Fibroblast of skin of left biceps (primary cell): ENCODE results near the gene SLTM.
"Not testable (repeated sequence)": the region's sequence is repeated elsewhere in the genome, so short reads cannot be mapped to it uniquely, and the experiment has no call there.

ENCODE experiments used
- DNase-seq, 2 experiments: peaks; one replicate each; pipeline ENCODE4 v3.0.0-alpha.2; 2013; ENCODE audit warnings: low read depth in 2 of 2

The SLTM gene

DNA sequence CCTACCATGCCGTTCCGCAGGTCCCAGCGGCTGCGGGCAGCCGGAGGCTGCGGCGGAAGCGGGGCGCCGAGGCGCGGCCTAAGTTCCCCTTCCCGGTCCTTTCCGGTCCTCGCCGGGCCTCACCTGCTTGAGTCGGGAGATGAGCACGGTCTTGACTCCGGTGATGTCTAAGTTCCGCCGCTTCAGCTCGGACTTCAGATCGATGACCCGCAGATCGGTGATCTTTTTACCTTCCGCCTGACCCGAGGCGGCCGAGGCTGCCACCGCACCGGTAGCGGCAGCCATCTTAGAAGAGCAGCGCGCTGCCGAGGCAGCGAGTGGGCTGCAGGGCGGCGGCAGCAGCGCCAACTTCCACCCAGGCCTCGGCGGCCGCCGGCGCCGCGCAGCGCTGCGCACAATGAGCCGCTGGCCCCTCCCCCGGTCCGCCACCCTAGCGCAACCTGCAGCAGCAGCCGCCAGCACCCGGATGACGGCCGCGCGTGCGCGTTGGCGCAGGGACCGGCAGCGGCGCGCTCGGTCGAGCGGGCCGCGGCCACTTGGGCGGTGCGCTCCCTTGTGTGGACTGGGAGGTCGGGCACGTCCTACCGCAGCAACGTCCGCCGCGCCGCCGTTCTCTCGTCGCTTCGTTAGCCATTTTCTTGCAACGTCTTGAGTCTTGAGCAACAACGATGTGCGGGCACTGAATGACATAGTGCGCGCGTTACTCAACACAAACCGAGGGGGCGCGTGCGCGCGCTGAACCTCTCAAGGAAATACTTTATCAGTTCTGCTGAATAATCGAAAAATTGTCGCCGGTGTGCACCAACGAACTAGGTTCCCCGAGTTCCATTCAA is at the start of gene SLTM:
TSS of gene SLTM (minus strand) at position 399 of the 833 bp plus-strand sequence. CDS start at position 285, 114 bp downstream.
- DNase-seq, result peak; percentile 85 to 89

DNA sequence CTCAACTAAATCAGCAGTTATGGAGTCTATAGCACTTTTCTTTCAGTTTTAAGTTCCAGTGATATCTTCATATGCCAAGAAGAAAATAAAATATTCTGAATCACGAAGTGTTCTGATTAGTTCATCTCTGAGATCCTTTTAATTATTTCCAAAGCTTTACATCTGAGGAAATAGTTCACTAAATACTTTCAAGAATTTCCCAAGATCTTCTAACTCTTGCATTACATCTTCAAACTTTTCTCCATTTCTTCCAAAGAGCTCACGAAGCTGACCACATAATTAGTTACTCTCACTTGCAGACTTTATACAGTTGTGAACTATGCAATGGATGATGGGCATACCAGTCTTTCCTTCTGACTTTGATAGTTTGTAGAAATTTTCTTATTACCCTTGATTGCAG is 49.8 kb upstream of the SLTM start:
- no peak for DNase-seq

DNA sequence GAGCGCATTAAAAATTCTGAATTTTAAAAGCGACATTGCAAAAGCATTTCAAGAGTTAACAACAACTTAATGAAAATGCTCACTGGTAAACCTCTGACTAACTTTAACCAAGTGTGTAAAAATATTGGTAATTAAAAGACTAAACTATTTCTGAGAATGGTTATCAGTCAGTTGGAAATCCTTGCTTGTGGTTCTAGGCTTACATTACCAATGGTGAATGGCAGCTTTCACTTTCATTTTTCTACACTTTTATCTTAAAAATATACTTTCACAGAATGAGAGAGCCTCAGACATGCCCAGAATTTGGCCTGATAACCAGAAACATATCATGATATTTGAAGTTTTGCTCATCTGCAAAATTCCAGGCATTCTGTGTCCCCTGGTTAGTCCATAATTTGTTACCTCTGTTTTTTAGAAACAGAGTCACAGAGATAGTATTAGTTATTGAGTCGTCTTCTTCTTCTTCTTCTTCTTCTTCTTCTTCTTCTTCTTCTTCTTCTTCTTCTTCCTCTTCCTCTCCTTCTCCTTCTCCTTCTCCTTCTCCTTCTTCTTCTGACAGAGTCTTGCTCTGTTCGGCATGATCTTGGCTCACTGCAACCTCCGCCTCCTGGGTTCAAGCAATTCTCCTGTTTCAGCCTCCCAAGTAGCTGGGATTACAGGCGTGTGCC is 48.5 kb upstream of the SLTM start:
- DNase-seq, result no peak

DNA sequence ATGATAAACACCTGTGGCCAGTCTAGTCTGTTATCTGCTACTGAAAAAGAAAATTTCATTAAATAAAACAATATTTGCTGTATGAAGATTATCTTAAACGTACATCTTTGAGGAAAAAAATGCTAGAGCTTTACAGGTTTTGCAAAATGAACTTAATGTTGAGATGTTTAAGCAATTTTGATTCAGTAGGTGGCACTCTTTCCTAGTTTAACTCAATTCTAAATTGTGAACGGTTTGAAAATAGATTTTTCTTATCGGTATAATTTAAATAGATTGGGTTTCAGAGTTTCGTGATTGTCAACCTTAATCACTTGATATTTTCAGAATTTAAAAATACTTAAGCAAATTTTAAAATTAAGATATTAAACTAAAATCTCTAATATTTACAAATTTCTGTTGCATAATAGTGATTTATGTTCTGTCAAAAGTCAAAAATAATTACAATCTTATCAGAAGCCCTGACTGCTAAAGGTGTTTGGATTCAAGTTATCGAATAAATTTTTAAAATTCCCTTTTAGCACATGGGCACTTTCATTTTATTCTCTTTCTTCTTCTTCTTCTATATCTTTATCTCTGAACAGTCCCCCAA is 47.0 kb upstream of the SLTM start:
- DNase-seq, result no peak

DNA sequence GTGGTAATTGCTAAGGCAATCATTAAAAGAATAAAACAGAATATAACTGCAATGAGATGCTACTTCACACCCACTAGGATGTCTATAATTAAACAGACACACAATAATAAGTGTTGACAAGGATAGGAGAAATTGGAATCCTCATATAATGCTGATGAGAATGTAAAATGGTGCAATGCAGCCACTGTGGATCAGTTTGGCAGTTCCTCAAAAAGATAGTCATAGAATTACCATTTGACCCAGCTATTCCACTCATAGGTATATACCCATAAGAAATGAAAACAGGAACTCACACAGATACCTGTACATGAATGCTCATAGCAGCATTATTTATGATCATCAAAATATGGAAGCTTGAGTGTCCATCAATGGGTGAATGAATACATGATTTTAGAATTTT is 44.4 kb upstream of the SLTM start:
- DNase-seq, result no peak

DNA sequence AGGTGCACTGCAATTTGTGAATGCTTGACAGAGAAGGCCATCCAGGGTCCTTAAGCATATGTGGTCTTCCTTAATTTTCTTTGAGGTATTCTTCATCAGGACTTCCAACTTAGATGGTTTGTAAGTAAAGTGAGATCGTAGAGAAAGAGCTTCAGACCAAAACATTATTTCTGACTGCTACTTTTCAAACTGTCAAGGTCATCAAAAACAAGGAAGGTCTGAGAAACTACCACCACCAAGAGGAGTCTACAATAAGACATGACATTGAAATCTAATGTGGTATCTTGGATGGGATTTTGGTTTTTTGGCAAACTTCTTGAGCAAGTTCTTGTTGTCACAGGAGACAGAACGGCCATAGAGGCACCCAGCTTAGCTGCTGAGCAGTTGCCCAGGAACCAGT is 34.0 kb upstream of the SLTM start:
- DNase-seq, result no peak

DNA sequence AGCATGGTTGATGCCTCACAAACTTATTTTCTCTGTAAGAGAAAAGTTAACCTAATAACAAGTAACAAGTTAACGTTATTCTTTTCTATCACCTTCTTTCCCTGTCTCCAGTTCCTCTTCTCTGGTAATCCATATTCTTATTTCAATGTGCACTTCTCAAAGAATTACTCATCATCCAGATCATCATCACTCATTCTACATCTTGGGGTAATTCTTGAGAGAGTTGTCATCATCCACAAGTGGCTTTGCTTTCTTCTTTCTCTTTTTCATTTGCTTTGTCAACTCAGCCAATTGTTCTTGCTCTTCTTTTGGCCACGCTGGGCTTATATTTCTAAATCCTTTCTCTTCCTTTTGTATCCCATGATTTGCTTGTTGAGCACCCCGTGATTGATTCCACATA is 33.2 kb upstream of the SLTM start:
- no peak for DNase-seq

DNA sequence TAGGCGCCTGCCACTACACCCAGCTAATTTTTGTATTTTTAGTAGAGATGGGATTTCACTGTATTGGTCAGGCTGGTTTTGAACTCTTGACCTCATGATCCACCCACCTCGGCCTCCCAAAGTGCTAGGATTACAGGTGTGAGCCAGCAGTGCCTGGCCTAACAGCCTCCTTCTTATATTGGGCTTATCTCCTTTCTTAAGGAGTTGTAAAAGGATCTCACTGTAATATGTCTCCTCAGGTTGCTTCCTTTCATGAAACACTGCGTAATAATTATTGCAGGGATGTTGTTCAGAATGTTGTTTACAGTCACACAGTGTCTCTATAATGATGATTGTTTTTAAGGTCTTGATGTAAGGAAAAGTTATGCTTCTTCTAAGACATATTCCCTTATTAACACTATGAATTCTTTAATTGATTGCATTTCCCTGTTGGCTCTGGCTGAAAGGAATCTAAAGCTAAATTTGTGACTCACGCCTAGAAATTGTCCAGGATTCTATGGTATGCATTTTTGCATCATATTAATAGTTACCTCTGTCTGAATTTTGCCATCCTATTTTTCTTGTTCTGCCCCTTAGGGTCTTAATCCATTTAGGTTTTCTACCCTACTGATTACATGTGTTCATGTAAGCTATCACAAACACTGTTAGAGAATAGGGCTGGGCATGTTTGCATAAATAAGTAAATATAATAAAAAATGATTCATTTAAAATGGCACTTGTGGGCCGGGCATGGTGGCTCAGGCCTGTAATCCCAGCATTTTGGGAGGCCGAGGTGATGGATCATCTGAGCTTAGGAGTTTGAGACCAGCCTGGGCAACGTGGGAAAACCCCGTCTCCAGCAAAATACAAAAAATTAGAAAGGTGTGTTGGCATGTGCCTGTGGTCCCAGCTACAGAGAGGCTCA is 29.4 kb upstream of the SLTM start:
- DNase-seq, result no peak

DNA sequence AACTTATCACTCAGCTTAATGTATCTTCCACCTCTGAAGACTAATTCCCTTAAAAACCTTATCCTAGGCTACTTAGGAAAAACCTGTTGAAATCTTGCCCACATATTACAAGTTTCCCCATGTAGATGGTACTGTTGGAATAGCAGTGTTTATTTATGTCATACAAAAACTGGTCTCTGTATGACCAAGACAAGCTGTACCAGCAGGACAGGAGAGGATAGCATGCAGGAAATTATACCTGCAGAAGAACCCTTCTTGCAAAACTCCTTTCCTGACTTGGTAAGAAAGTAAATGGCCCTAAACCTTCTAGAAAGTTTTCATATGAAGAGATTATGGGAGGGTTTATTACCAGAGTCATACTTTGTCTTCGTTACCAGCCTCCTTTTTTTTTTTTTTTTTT is 28.7 kb upstream of the SLTM start:
- DNase-seq, result no peak

DNA sequence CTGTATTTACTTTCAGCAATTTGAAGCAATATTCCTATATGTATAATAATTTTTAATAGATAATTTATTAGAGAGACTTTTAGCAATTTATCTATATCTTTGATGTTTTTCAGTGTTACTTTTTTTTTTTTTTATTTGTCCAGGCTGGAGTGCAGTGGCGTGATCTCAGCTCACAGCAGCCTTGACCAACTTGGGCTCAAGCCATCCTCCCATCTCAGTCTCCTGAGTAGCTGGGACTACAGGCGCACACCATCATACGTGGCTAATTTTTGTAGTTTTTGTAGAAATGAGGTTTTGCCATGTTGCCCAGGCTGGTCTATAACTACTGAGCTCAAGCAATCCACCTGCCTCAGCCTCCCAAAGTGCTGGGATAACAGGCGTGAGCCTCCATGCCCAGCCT is 25.3 kb upstream of the SLTM start:
- DNase-seq, result no peak

DNA sequence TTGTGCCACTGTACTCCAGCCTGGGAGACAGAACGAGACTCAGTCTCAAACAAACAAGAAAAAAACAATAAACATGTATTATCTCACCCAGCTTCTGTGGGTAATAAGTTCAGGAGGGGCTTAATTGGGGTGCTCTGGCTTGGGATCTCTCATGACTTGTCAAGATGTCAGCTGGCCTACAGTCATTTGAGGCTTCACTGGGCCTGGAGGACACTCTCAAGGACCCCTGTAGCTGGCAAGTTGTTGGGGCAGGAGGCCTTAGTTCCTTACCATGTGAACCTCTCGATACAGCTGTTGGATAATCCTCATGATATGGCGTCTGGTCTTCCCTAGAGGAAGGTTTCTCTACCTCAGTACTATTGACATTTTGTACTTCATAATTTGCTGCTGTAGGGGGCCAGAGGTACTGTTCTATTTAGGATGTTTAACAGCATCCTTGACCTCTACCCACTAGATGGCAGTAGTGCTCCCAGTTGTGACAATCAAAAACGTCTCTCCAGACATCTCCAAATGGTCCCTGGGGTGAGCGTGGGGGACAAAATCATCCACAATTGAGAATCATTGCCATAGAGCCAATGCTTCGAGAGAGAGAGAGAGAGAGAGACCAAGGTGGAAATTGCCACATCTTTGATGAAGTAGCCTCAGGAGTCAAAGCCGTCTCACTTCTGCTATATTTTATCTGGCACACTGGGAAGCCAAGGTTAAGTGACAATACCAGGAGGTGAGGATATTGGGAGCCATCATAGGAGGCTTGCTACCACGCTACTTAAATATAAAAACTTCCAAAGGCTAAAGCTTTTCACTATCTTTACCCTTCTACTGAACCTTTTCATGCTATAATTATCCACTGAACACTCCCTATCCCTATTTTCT is 23.9 kb upstream of the SLTM start:
- DNase-seq, result no peak

DNA sequence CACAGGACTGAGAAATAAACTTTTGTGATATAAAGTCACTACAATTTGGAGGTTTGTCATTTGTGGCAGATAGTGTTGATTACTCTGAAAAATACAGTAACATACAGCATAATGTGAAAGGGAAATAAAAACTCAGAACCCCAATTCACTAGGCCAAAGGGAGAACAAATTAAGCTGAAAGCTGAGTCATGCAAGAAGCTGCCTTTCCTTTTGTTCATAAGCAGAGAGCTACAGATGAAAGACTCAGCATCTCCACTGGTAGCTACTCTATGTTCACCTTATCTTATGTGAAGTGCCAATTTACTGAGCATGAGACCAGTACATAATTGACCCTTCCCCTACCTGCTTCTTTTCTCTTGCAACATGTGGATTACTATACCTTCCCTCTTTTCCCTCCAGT is 19.3 kb upstream of the SLTM start:
- DNase-seq, result no peak

DNA sequence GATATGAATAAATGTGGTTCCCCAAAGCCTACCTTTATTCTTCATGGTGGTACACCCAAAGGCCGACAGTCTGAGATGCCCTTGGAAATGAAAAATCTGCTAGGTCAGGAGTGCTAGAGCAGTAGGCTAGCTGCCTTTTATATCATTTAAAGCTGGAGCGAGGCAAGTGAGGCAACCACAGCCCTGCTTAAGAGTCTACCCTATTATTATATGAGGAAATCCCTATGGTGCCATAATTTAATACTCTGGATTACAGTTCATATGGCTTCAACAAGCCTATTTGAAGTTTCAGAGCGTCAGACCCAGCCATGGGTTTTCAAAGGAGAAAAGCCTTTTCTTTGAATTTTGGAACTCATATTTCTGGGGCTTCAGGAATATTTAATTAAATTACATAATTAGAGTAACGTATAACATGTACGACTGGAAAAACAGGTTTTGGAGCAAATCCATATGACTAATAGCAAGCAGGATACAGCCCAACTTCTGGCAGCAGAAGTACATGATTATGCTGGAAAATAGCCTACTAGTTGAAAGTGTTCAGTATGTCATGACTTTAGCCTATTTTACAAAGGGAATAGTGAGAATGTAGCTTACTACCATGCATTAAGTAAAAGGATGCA is 18.0 kb upstream of the SLTM start:
- DNase-seq, result peak; percentile 40 to 49

DNA sequence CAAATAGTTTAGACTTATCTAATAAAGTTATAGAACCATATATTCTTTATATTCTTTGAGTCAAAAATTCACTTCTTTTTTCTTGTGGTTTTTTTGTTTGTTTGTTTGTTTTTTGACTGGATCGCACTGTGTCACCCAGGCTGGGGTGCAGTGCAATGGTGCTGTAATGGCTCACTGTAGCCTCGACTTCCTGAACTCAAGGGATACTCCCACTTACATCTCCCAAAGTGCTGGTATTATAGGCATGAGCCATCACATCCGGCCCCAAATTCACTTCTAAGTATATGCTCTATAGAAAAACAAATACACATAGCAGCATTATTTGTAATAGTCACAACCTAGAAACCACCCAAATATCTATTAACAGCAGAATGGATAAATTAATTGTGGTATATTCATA is 13.7 kb upstream of the SLTM start:
- no peak for DNase-seq

DNA sequence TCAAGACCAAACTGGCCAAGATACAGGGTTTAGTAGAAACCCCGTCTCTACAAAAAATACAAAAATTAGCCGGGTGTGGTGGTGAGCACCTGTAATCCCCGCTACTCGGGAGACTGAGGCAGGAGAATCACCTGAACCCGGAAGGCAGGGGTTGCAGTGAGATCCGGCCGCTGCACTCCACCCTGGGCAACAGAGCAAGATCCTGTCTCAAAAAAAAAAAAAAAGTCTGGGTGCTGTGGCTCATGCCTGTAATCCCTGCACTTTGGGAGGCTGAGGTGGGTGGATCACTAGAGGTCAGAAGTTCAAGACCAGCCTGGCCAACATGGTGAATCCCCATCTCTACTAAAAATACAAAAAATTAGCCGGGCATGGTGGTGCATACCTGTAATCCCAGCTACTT is 1.5 kb upstream of the SLTM start:
- not testable (repeated sequence) for DNase-seq

DNA sequence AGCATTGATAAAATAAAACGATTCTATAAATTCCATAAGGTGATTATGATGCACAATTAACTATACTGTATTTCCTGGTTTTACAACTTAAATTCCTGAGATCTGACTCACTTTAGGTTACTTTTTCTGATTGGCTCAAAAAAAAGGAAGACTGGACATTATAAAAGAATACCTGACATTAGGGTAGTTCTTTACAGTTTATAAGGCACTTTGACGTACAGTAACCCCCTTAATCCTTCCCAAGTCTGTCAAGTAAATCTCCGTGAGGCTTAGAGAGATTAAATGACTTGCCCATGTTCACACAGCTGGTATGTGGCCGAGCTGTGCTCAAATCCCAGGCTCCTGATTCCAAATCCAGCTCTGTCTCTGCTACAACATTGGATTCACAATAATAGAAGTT is 1.0 kb upstream of the SLTM start:
- DNase-seq, result no peak

DNA sequence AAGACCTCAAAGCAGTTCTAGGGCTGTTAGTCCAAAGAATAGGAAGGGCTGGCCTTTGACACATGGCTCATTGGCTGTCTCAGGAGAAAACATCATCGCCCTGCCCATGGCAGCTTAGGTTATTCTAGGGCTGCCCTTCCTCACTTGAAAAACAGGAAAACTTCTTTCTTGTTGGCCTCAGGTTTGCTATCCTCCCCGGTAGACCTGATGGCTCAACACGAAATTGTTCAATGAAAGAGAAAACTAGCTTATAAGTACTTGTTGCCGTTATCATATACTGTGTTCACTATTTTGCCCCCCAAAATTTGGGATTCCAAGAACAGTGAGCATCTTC is 602 bp upstream of the SLTM start:
- no peak for DNase-seq

DNA sequence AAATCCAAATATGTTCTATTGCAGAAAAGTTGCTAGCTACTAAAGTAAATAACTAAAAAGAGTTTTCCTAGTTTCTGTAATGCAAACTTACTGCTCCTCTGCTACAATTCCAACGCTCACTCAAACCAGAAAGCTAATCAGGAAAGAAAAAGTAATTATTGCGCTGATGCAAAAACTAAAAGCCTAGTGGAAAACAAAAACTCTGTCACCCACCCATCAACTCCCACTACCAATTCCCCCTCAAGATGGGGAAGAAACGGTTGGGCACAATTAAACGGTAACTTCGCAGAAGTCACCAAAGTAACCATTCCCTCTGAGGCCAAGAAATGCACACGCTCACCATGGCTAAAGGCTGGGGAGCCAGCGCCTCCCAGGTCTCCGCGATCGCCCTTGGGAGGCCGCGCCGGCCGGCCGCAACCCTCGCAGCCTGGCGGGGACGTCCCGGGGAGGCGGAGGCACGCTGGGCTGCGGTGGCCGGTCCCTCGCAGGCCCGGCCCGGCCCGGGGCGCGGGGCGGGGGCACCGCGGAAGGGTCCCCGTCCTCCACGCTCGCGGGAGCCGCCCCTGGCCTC is 684 bp downstream of the SLTM start:
- no peak for DNase-seq

DNA sequence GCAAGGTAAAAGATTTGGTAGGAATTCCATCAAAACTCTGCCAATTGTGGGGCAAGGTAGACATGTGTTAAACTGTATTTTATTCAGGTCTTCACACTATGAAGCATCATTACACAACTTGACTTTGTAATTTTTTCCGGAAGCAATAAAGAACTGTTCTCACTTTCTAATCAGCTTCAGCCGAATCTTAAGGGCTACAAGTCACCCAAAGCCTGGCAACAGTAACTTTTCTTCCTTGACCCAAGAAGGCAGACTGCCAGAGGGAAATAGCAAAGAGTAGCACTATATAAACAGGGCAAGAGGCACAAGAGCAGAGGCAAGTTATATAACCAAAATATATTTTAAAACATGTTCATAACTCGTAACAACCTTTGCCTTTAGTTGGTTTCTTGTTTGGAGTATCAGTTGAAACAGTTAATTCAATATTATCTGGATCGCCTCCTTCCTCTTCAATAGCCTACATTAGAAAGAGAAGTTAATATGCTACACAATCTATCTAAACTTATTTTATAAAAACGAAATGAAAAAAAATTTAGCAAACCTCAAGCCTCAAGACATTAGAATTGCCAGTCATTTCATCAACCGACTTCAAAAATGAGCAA is 1.4 kb downstream of the SLTM start:
- no peak for DNase-seq

DNA sequence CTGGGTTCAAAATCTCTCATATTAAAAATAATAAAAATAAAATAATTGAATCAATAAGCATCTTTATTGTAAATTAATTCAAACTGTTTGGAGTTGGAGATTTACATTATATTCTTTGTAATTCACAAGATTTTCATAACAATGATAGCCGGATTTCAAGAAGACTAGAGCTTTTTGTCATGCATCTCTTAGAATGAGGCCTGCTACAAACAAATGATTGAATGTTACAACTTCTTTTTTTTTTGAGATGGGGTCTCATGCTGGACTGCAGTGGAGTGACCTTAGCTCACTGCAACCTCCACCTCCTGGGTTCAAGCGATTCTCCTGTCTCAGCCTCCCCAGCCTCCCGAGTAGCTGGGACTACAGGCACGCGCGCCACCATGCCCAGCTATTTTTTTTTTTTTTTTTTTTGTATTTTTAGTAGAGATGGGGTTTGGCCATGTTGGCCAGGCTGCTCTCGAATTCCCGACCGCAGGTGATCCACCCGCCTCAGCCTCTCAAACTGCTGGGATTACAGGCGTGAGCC is 3.5 kb downstream of the SLTM start:
- no peak for DNase-seq
